NCI-H2081 treated with DMSO at 0.1 percent for 48 hours (cell line): ENCODE measurements around the gene LENEP.

Source experiments
- DNase-seq: peaks from one replicate; lab custom pipeline; 2025; lab: John Stamatoyannopoulos, UW

Gene LENEP

GRCh38 chr1:155030243-155030795 is 36.9 kb downstream of the LENEP start:
- no peak for DNase-seq

- no peak for DNase-seq
These were observed 37.5 kb downstream of the LENEP start for GRCh38 chr1:155030899-155031298.

GRCh38 chr1:155032886-155033285 is 39.5 kb downstream of the LENEP start:
- no peak for DNase-seq

- no peak for DNase-seq
These were observed 40.1 kb downstream of the LENEP start, which contains the start of the genes DCST1 and DCST2 for GRCh38 chr1:155033524-155033923. DCST1 (plus strand) TSS chr1:155033824; CDS start chr1:155034037, 213 bp downstream. DCST2 (minus strand) TSS chr1:155033781; CDS start chr1:155033701, 80 bp downstream.

- DNase-seq: no peak
These were observed 41.2 kb downstream of the LENEP start for GRCh38 chr1:155034318-155035208.

- DNase-seq: no peak
These were observed 42.5 kb downstream of the LENEP start for GRCh38 chr1:155035936-155036335.

GRCh38 chr1:155037043-155037442 is 43.7 kb downstream of the LENEP start:
- no peak for DNase-seq

GRCh38 chr1:155037851-155038441 is 44.6 kb downstream of the LENEP start:
- no peak for DNase-seq

- DNase-seq: no peak
These were observed 45.4 kb downstream of the LENEP start for GRCh38 chr1:155038602-155039307.

- no peak for DNase-seq
These were observed 45.9 kb downstream of the LENEP start for GRCh38 chr1:155039308-155039669.

- no peak for DNase-seq
These were observed 47.1 kb downstream of the LENEP start for GRCh38 chr1:155040358-155041093.

GRCh38 chr1:155042789-155043188 is 49.4 kb downstream of the LENEP start:
- no peak for DNase-seq

GRCh38 chr1:155043301-155043702 is 49.9 kb downstream of the LENEP start:
- no peak for DNase-seq

GRCh38 chr1:155043793-155044192 is 50.4 kb downstream of the LENEP start:
- no peak for DNase-seq
